Left lung (tissue), 10 donors: ENCODE data around the gene RAI1. TPM values are rescaled to one million over a fixed set of nuclear protein-coding genes. Genes with fewer than 3 reads are reported as not detected.

Experiments
- ATAC-seq: fragments of 200-7000 bp; cut with Tn5 transposase; one replicate; pipeline ENCODE4 v1.9.1; 2020; ENCODE audit warnings: moderate library complexity
- DNase-seq, 4 donors: peaks; one replicate each; pipeline ENCODE4 v3.0.0-alpha.2; 2013 to 2020
- H3K27ac ChIP-seq, 2 donors: fragments of 200-600 bp; sonication (generic) in 1 of 2; one replicate each; pipeline versions ENCODE4 v1.5.0 to v1.8.0; 2020 to 2021
- H3K27me3 ChIP-seq, 2 donors: fragments of 200-600 bp; sonication (generic) in 1 of 2; one replicate each; pipeline versions ENCODE4 v1.5.0 to v1.8.0; 2020 to 2021
- H3K36me3 ChIP-seq, 2 donors: fragments of 200-600 bp; sonication (generic) in 1 of 2; one replicate each; pipeline versions ENCODE4 v1.5.0 to v1.8.0; 2020 to 2021
- H3K4me1 ChIP-seq, 2 donors: fragments of 200-600 bp; one replicate each; pipeline ENCODE4 v1.8.0; 2021
- H3K4me3 ChIP-seq, 2 donors: fragments of 200-600 bp; sonication (generic) in 1 of 2; one replicate each; pipeline versions ENCODE4 v1.5.0 to v1.8.0; 2020 to 2021; ENCODE audit warnings: mild to moderate bottlenecking in 1 of 2
- H3K9me3 ChIP-seq, 2 donors: fragments of 200-600 bp; sonication (generic) in 1 of 2; one replicate each; pipeline versions ENCODE4 v1.5.0 to v1.8.0; 2020 to 2021
- CTCF ChIP-seq, 2 donors: fragments of 200-600 bp; sonication (generic) in 1 of 2; IDR thresholded peaks; one replicate each; pipeline versions ENCODE4 v1.5.0 to v1.8.0; 2021; ENCODE audit warnings: antibody characterized with exemption in 2 of 2
- intact Hi-C, 2 donors: fragments of 100-400 bp; cut with DNase I; formaldehyde crosslinking; loops; one replicate each; pipeline versions ENCODE4 v1.11.2 to v1.14.2; 2022
- polyA plus RNA-seq, 6 donors: library from polyadenylated mRNA; unstranded; fragments of 120-200 nt; gene quantifications; one replicate each; pipeline ENCODE4 v1.2.1, GENCODE V29; 2013; ENCODE audit not compliant: insufficient read length in 6 of 6
- total RNA-seq, 2 donors: library from RNA; stranded (reverse); fragmentation: NEBNext Ultra II Directional; extraction: Animal tissue kit (Norgen Biotek cat#: 25700); gene quantifications; one replicate each; pipeline ENCODE4 v1.2.1, GENCODE V29; 2021
- donor health status: DM: no; HTN: yes; CAD: no.
- donor health status: DM: no; HTN: no; CAD: no.

The RAI1 gene
- total and polyA plus RNA-seq, 8 donors: 28.8 to 43.8 (median 34.7) TPM

- no peak for TF ChIP-seq CTCF (IDR thresholded peaks at IDR 0.05)
- DNase-seq (no peak), ATAC-seq (no peak)
- intact Hi-C loops: no loop called here
- Histone ChIP-seq H3K36me3 (no peaks in the 10 kb centered on the region), H3K27me3 (no peaks in the 10 kb centered on the region), H3K9me3 (no peaks in the 10 kb centered on the region), H3K4me1 (peaks cover 0 to 16% of the 10 kb centered on the region in 2 donors), H3K4me3 (no peak overlapping the region), H3K27ac (no peak overlapping the region)
These were observed 11.6 kb upstream of the RAI1 start for GRCh38 chr17:17669580-17670235.

GRCh38 chr17:17670701-17671305 lies 10.5 kb upstream of the RAI1 start:
- no peaks in the 10 kb centered on the region for H3K36me3 ChIP-seq
- H3K9me3 ChIP-seq: no peaks in the 10 kb centered on the region
- H3K4me3 ChIP-seq: no peak overlapping the region
- intact Hi-C loops: no loop called here
- H3K4me1 ChIP-seq: peaks cover 0 to 16% of the 10 kb centered on the region in 2 donors
- H3K27ac ChIP-seq: no peak overlapping the region
- no peaks in the 10 kb centered on the region for H3K27me3 ChIP-seq
- ATAC-seq (no peak), DNase-seq (no peak)
- TF ChIP-seq CTCF (IDR thresholded peaks at IDR 0.05): no peak

GRCh38 chr17:17671369-17672129 lies 9.7 kb upstream of the RAI1 start:
- no peak for ATAC-seq
- H3K4me1 ChIP-seq: peaks cover 0 to 16% of the 10 kb centered on the region in 2 donors
- intact Hi-C loops: no loop called here

GRCh38 chr17:17672453-17673368 lies 8.5 kb upstream of the RAI1 start:
- no peak for TF ChIP-seq CTCF (IDR thresholded peaks at IDR 0.05)
- intact Hi-C loops: no loop called here
- Histone ChIP-seq H3K9me3 (no peaks in the 10 kb centered on the region), H3K27ac (peak overlapping the region in 1 of 2 donors; percentile 28), H3K27me3 (no peaks in the 10 kb centered on the region), H3K36me3 (no peaks in the 10 kb centered on the region), H3K4me3 (no peak overlapping the region), H3K4me1 (peaks cover 0 to 16% of the 10 kb centered on the region in 2 donors)
- ATAC-seq (peak; percentile 34), DNase-seq (no peak)

More at GRCh38 chr17:17671369-17672129, 9.7 kb upstream of the RAI1 start:
- no peak for TF ChIP-seq CTCF (IDR thresholded peaks at IDR 0.05)
- Histone ChIP-seq H3K36me3 (no peaks in the 10 kb centered on the region), H3K9me3 (no peaks in the 10 kb centered on the region), H3K27ac (no peak overlapping the region), H3K4me3 (no peak overlapping the region), H3K27me3 (no peaks in the 10 kb centered on the region)
- DNase-seq: no peak
